K562 (cell line): ENCODE results near the gene DEPP1. TPM values are rescaled to one million over a fixed set of nuclear protein-coding genes. Genes with fewer than 3 reads are reported as not detected.

Source experiments
- ARID1B ChIP-seq: fragments of 450-650 bp; IDR thresholded peaks from 2 replicates; pipeline ENCODE4 v1.6.1; 2016; ENCODE audit warnings: antibody characterized with exemption, mild to moderate bottlenecking, inconsistent platforms
- ARID3B ChIP-seq: fragments of 250-450 bp; sonication (Bioruptor Pico); IDR thresholded peaks from 2 replicates; pipeline ENCODE4 v1.4.0; 2020; ENCODE audit warnings: borderline replicate concordance
- CEBPG ChIP-seq, 3 experiments: fragments of 200-800 bp in 1 of 3; sonication (Bioruptor generic) in 1 of 3; sonication (generic) in 1 of 3; formaldehyde crosslinking in 1 of 3; IDR thresholded peaks in 2 of 3; conservative IDR thresholded peaks in 1 of 3; 2 replicates each; pipeline versions ENCODE4 v1.6.1 to v1.8.0; 2016 to 2022; ENCODE audit warnings: missing compliant biosample characterization in 2 of 3, missing genetic modification characterization in 2 of 3, mild to moderate bottlenecking in 1 of 3, missing genetic modification reagents in 1 of 3
- DEAF1 ChIP-seq: fragments of 450-650 bp; formaldehyde crosslinking; IDR thresholded peaks from 2 replicates; pipeline ENCODE4 v1.4.0; 2020; ENCODE audit warnings: mild to moderate bottlenecking, moderate library complexity
- E2F1 ChIP-seq: sonication (generic); formaldehyde crosslinking; IDR thresholded peaks from 2 replicates; pipeline ENCODE4 v1.8.1; 2023; ENCODE audit warnings: mild to moderate bottlenecking, missing genetic modification reagents, moderate library complexity
- KDM1A ChIP-seq, 2 experiments: fragments of 450-650 bp; IDR thresholded peaks; 2 replicates each; pipeline ENCODE4 v1.6.1; 2016; ENCODE audit warnings: mild to moderate bottlenecking in 2 of 2
- MBD1 ChIP-seq: fragments of 250-450 bp; sonication (Bioruptor Pico); IDR thresholded peaks from 2 replicates; pipeline ENCODE4 v1.8.0; 2022; ENCODE audit warnings: inconsistent platforms
- NFATC3 ChIP-seq: fragments of 450-650 bp; IDR thresholded peaks from 2 replicates; pipeline ENCODE4 v1.6.1; 2017; ENCODE audit warnings: mild to moderate bottlenecking
- PRPF4 ChIP-seq: fragments of 200-400 bp; formaldehyde crosslinking; IDR thresholded peaks from one replicate; pipeline ENCODE4 v1.6.1; 2017; ENCODE audit warnings: low read length, low read depth, mild to moderate bottlenecking; ENCODE audit not compliant: insufficient read depth, poor library complexity, severe bottlenecking
- ZMIZ1 ChIP-seq, 2 experiments: fragments of 150-350 bp in 1 of 2; IDR thresholded peaks; 2 replicates each; pipeline ENCODE4 v1.6.1; 2012 to 2016; ENCODE audit warnings: low read depth in 2 of 2, low read length in 2 of 2, mild to moderate bottlenecking in 1 of 2, moderate library complexity in 1 of 2
- ZNF282 ChIP-seq: sonication (generic); formaldehyde crosslinking; IDR thresholded peaks from 2 replicates; pipeline ENCODE4 v1.8.1; 2023; ENCODE audit warnings: missing genetic modification reagents
- ZNF444 ChIP-seq: fragments of 250-450 bp; sonication (Bioruptor Pico); IDR thresholded peaks from 2 replicates; pipeline ENCODE4 v1.4.0; 2020; ENCODE audit warnings: mild to moderate bottlenecking, moderate library complexity
- polyA plus RNA-seq, 8 experiments: library from polyadenylated mRNA; depleted of rRNA in 4 of 8; stranded (reverse) in 5 of 8; unstranded in 3 of 8; fragments of >200 nt; fragmentation: Nextera tagmentation in 2 of 8; fragmentation: Illumina TruSeq in 1 of 8; extraction: Ambion mirVana in 2 of 8; extraction: Trizol in 1 of 8; gene quantifications; 2 replicates each; pipeline versions ENCODE4 v1.2.1 to v1.2.3, GENCODE V29; 2011 to 2014; ENCODE audit warnings: inconsistent platforms in 1 of 8, missing spikeins in 1 of 8
- total RNA-seq, 7 experiments: library from RNA; depleted of rRNA in 6 of 7; stranded (reverse); fragments of >200 nt in 6 of 7; fragmentation: Illumina TruSeq in 2 of 7; extraction: Trizol in 2 of 7; gene quantifications; 2 replicates each; pipeline versions ENCODE4 v1.2.1 to v1.2.3, GENCODE V29; 2011 to 2021; ENCODE audit warnings: low replicate concordance in 1 of 7

DEPP1 gene
- total and polyA plus RNA-seq, 9 of the 15 experiments (the other 6 are each of a cell fraction or from before 2014, with no cell fraction given), result 0.04 to 0.54 (median 0.20) TPM; not detected in 1

- no peak for TF ChIP-seq E2F1
- no peak for TF ChIP-seq DEAF1 (CRISPR knock-in tag)
- no peak for TF ChIP-seq ZMIZ1 (IDR thresholded peaks at IDR 0.05; ENCODE audit: low read depth in 2 of 2, low read length in 2 of 2)
- no peak for TF ChIP-seq KDM1A (IDR thresholded peaks at IDR 0.05)
- TF ChIP-seq MBD1 (CRISPR knock-in tag), result no peak
- TF ChIP-seq ARID1B, result no peak; the same call in 1 of the 2 replicates
- TF ChIP-seq ZNF282, result no peak
- no peak for TF ChIP-seq ZNF444 (CRISPR knock-in tag)
- TF ChIP-seq PRPF4, result no peak
- no peak for TF ChIP-seq ARID3B
- TF ChIP-seq CEBPG (CRISPR knock-in tag; IDR thresholded peaks at IDR 0.05), result no peak
- 0 out of 4 replicates have a peak, but pooled peaks of 1 of the 2 experiments have one; percentile 41 for TF ChIP-seq CEBPG (tag; conservative IDR thresholded peaks at IDR 0.05 in 1 of 2, IDR thresholded peaks at IDR 0.05 in 1 of 2)
- no peak for TF ChIP-seq NFATC3
These were observed 9.9 kb downstream of the DEPP1 start (continued) for GRCh38 chr10:44968500-44969400.
